ENCODE results near the gene COMMD6.

Gene COMMD6

DNA sequence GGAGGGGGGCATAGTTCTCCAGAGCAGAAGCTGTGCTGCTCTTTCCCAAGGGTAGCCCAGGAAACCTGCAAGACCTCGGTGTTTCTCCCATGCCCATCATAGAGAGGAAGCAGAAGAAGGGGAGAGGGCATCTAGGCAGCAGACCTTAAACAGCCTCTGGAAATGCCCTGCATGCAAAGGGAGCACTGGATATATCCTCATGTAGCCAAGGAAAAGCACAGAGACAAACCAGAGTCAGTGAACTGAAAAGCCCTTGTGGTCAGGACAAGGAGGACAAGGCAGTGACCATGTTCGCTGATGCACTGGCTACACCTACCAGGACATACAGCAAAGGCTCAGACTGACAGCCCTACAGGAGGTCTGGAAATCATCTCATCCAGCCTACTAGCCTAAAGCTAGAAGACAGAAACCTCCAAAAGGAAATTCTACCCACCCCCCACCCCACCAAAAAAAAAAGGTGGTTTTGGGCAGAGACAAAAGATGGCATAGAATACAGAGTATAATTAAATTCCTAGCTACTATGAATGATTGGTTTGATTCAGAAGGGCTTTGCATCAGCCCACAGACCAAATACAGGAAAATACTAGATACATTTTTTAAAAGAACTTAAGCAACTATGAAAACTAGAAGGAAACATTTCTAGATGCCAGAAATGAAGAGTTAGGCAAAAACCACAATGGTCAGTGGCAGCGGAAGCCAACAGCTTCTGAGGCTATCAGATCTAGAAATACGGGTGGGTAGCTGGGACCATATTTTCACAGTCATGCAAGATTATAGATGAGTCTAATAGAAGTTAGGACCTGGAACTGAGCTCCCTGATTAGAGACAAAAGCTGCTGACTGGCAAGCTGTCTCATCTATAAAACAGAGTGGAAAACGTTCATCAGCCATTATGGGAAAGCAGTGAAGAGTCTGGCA, 51.2 kb downstream of the COMMD6 start:
- H3K4me3 ChIP-seq (ENCODE audit: low read depth, low read length) = no peak overlapping the region
- in situ Hi-C loops (cut with HindIII; ENCODE audit: low sequenced_read_pairs) = no loop called here
- TF ChIP-seq, protein P1, sequence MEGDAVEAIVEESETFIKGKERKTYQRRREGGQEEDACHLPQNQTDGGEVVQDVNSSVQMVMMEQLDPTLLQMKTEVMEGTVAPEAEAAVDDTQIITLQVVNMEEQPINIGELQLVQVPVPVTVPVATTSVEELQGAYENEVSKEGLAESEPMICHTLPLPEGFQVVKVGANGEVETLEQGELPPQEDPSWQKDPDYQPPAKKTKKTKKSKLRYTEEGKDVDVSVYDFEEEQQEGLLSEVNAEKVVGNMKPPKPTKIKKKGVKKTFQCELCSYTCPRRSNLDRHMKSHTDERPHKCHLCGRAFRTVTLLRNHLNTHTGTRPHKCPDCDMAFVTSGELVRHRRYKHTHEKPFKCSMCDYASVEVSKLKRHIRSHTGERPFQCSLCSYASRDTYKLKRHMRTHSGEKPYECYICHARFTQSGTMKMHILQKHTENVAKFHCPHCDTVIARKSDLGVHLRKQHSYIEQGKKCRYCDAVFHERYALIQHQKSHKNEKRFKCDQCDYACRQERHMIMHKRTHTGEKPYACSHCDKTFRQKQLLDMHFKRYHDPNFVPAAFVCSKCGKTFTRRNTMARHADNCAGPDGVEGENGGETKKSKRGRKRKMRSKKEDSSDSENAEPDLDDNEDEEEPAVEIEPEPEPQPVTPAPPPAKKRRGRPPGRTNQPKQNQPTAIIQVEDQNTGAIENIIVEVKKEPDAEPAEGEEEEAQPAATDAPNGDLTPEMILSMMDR (IDR thresholded peaks at IDR 0.05; ENCODE audit: low read depth, low read length, missing control alignments) = no peak
- DNase-seq (ENCODE audit: low read depth) = no peak

DNA sequence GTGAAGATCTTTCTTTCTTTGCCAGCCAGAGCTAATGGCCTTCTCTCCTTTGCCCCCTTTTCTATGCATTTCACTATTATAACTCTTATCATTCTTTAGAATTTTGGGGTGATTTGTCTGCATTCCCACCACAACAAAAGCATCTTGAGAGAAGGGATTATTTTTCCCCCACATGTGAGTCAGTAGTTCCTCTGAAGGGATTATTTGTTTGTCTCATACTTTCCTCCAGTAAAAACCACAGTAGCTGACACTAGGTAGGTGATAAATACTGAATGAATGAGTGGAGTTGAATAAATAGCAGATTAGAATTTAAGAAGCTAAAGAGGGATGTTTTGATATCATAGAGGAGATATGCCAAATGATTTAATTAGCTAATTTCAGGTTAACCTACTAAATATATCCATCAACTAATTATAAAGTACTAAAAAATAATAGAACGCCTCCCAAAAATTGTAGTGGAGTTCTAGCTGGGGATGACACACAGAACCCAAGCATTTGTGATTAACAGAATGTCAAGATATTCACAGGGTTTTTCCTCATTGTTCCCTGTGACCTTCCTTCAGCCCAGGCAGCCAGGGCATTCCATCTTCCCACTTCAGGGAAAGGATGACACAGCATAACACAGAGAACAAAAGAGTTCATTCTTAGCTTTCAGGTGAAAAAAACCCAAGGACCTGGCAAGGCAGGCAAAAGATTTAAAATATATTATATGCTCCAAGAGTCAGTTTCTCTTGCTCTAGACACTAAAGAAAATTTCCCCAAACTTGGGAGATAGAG, 52.2 kb downstream of the COMMD6 start:
- TF ChIP-seq, protein P1 (IDR thresholded peaks at IDR 0.05; ENCODE audit: low read depth, low read length, missing control alignments) = no peak
- no peak overlapping the region for H3K4me3 ChIP-seq (ENCODE audit: low read depth, low read length)
- in situ Hi-C loops (cut with HindIII; ENCODE audit: low sequenced_read_pairs) = no loop called here
- no peak for DNase-seq (ENCODE audit: low read depth)

DNA sequence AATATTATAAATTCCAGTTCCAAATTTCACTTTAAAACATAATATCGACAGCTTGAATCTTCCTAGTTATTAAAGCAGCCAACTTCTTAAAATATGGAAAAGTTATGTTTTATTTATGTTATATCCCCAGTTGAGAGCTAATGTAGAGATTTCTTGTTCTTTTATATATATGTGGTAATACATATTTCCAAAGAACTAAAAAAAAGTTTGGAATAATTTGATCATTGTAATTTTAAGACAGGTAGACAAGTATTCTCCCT, 54.9 kb downstream of the COMMD6 start:
- TF ChIP-seq, protein P1 (IDR thresholded peaks at IDR 0.05; ENCODE audit: low read depth, low read length, missing control alignments) = no peak
- in situ Hi-C loops (cut with HindIII; ENCODE audit: low sequenced_read_pairs) = no loop called here
- peak overlapping the region; percentile 74 for H3K4me3 ChIP-seq (ENCODE audit: low read depth, low read length)
- DNase-seq (ENCODE audit: low read depth) = no peak

DNA sequence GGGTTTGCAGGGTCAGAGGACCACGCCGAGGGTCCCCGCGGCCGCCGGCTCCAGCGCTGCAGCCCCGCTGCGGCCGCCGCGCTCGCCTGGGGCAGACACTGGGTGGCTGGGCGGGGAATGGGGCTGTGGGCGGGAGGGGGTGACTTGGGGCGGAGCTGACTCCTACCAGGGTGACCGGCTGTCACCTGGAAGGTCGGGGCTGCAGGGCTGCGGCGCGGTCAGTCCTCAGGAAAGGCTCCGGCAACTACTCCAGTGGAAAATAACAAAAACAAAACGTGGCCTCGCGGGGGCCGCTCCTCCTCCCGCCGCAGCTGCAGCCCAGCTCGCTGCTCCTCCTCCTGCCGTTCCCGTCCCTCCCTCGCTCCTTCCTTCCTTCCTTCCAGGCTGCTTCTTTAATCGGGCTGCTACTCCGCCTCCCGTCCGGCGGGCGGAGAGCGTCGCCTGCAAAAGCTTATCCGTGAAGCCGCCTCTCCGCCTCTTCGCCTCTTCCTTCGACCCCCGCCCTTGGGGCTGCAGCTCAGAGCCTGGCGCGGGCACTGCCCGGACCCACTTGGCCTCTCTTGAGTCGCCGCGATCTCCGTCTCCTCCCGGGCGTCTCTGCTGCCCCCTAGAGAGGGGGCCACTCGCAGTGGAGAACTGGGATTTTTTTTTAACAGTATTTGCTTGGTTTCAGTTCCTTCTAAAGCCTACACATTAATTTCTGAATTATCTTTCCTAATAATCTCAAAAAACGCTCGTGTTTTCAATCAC, 55.4 kb downstream of the COMMD6 start, which contains the start of gene TBC1D4:
Gene TBC1D4, minus strand, starts transcription at position 100 of the 750 bp plus-strand sequence. CDS start 402 bp downstream, outside the sequence.
- DNase-seq (ENCODE audit: low read depth) = peak; percentile 67
- peak within 1 kb of the TSS; percentile 74 for H3K4me3 ChIP-seq (ENCODE audit: low read depth, low read length)
- TF ChIP-seq, protein P1 (IDR thresholded peaks at IDR 0.05; ENCODE audit: low read depth, low read length, missing control alignments) = peak; percentile 81
- in situ Hi-C loops (cut with HindIII; ENCODE audit: low sequenced_read_pairs) = no loop called here

DNA sequence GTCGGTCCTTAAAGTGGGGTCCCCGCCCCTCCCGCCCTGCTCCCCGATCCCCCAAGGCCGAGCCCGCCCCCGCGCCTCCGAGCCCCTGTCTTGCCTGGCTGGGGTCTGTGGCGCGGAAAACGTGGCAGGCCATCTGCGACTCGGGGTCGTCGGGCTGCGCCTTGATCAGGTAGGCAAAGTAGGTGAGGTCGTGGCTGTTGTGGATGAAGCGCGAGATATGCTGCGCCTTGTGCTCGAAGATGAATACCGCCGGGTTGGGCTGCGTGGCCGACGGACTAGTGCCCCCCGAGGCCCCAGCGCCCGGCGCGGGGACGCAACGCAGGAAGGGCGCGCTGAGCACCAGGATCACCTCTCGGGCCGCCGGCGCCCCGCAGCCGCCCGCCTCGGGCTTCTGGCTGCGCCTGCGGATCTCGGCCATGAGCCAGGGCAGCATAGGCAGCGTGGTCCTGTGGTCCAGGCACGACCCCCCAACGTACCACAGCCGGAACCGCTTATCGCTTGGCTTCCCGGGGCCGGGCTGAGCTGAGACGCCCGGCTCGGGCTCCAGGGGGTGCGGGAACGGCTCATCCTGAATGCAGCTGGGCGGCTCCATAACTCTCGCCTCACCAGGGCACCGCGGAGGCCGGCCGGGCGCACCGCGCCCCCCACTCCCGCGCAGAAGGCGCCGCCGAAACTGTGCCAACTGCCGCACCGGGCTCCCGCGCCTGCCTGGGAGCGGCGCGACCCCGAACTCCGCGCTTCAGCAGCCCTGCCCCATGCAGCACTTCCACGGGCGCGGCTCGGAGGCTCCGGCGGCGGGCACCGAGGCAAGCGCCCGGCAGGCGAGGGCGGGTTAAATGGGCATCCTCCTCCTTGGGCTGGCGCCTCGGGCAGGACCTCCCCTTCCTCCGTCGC, 56.2 kb downstream of the COMMD6 start:
- in situ Hi-C loops (cut with HindIII; ENCODE audit: low sequenced_read_pairs) = no loop called here
- TF ChIP-seq, protein P1 (IDR thresholded peaks at IDR 0.05; ENCODE audit: low read depth, low read length, missing control alignments) = no peak
- peak overlapping the region; percentile 74 for H3K4me3 ChIP-seq (ENCODE audit: low read depth, low read length)
- no peak for DNase-seq (ENCODE audit: low read depth)
